Measurements from ENCODE around the gene GJB2.

Gene GJB2

GRCh38 chr13:20227730-20228129 lies 35.0 kb upstream of the GJB2 start:
- TF ChIP-seq CTCF (IDR thresholded peaks at IDR 0.05; ENCODE audit: borderline replicate concordance, insufficient read depth, low read depth, low read length), result no peak
- no peak overlapping the region for H3K4me3 ChIP-seq (ENCODE audit: low read depth, low read length)

GRCh38 chr13:20227288-20227687 lies 34.5 kb upstream of the GJB2 start:
- no peak for TF ChIP-seq CTCF (IDR thresholded peaks at IDR 0.05; ENCODE audit: borderline replicate concordance, insufficient read depth, low read depth, low read length)
- H3K4me3 ChIP-seq (ENCODE audit: low read depth, low read length), result no peak overlapping the region

GRCh38 chr13:20222553-20222952 lies 29.8 kb upstream of the GJB2 start:
- TF ChIP-seq CTCF (IDR thresholded peaks at IDR 0.05; ENCODE audit: borderline replicate concordance, insufficient read depth, low read depth, low read length), result no peak
- no peak overlapping the region for H3K4me3 ChIP-seq (ENCODE audit: low read depth, low read length)

- no peak overlapping the region for H3K4me3 ChIP-seq (ENCODE audit: low read depth, low read length)
- TF ChIP-seq CTCF (IDR thresholded peaks at IDR 0.05; ENCODE audit: borderline replicate concordance, insufficient read depth, low read depth, low read length), result no peak
These were observed 29.0 kb upstream of the GJB2 start for GRCh38 chr13:20221772-20222171.

GRCh38 chr13:20219577-20219976 lies 26.8 kb upstream of the GJB2 start:
- TF ChIP-seq CTCF (IDR thresholded peaks at IDR 0.05; ENCODE audit: borderline replicate concordance, insufficient read depth, low read depth, low read length), result no peak
- H3K4me3 ChIP-seq (ENCODE audit: low read depth, low read length), result no peak overlapping the region

GRCh38 chr13:20217168-20217567 lies 24.4 kb upstream of the GJB2 start:
- TF ChIP-seq CTCF (IDR thresholded peaks at IDR 0.05; ENCODE audit: borderline replicate concordance, insufficient read depth, low read depth, low read length), result no peak
- no peak overlapping the region for H3K4me3 ChIP-seq (ENCODE audit: low read depth, low read length)

- TF ChIP-seq CTCF (IDR thresholded peaks at IDR 0.05; ENCODE audit: borderline replicate concordance, insufficient read depth, low read depth, low read length), result no peak
- H3K4me3 ChIP-seq (ENCODE audit: low read depth, low read length), result no peak overlapping the region
These were observed 17.2 kb upstream of the GJB2 start for GRCh38 chr13:20209948-20210347.
